ENCODE data around the gene GNAZ.

DNA sequence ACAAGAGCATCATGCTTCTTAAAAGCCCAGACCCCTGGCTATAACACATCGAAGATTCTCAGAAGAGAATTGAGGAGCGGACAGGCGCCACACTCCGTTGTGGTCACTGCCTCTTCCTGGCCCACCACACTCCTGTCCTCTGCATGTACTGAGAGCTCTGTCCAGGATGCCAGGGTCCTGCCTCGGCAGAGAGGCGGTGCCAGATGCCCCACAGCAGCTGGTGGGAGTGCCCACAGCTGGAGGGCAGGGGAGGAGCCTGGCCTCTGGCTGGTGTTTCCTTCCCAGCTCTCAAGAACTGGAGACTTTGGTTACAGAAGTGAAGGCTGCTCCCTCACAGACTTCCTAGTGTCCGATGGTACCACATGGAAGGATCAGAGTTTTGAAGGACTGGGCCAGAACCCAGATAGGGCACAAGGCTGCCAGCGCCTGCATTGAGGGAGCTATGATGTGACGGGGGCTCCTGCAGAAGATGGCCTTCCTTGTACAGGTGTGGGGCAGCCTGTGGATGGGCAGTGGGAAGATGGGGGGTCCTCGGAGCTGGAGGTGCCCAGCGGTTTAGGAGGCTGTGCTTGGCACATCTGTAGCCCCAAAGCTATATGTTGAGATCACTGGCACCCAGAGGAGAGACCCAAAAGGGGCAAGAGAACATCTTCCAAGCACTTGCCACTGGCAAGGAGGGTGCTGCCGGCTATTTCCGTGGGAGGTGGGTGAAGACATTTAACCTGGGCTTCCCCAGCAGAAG lies 52.1 kb downstream of the GNAZ start:
- TF ChIP-seq, protein P1, sequence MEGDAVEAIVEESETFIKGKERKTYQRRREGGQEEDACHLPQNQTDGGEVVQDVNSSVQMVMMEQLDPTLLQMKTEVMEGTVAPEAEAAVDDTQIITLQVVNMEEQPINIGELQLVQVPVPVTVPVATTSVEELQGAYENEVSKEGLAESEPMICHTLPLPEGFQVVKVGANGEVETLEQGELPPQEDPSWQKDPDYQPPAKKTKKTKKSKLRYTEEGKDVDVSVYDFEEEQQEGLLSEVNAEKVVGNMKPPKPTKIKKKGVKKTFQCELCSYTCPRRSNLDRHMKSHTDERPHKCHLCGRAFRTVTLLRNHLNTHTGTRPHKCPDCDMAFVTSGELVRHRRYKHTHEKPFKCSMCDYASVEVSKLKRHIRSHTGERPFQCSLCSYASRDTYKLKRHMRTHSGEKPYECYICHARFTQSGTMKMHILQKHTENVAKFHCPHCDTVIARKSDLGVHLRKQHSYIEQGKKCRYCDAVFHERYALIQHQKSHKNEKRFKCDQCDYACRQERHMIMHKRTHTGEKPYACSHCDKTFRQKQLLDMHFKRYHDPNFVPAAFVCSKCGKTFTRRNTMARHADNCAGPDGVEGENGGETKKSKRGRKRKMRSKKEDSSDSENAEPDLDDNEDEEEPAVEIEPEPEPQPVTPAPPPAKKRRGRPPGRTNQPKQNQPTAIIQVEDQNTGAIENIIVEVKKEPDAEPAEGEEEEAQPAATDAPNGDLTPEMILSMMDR (IDR thresholded peaks at IDR 0.05): no peak
- no peak for TF ChIP-seq POLR2A (IDR thresholded peaks at IDR 0.05)

All from testis (tissue), 2 donors.